Pancreas (tissue), 10 donors: ENCODE measurements around the gene ASB5. TPM values are rescaled to one million over a fixed set of nuclear protein-coding genes. Genes with fewer than 3 reads are reported as not detected.

Experiments used
- ATAC-seq, 4 donors: fragments of 200-7000 bp; cut with Tn5 transposase; one replicate each; pipeline versions ENCODE4 v1.8.0 to v1.9.1; 2020; ENCODE audit warnings: mild to moderate bottlenecking in 4 of 4, moderate library complexity in 4 of 4
- DNase-seq, 6 donors: peaks; one replicate each; pipeline ENCODE4 v3.0.0-alpha.2; 2020
- FAIRE-seq: peaks from 2 replicates; lab custom pipeline; 2012; peaks lifted over from hg19 to GRCh38; lab: Jason Lieb, UNC
- H3K27ac ChIP-seq, 4 donors: fragments of 200-600 bp; sonication (generic); 1 replicate in 3 of 4; 2 replicates in 1 of 4; pipeline versions ENCODE4 v1.5.0 to v1.8.0; 2020
- H3K27me3 ChIP-seq, 4 donors: fragments of 200-600 bp; one replicate each; pipeline ENCODE4 v1.8.0; 2021
- H3K36me3 ChIP-seq, 3 donors: fragments of 200-600 bp; sonication (generic) in 1 of 3; one replicate each; pipeline versions ENCODE4 v1.5.0 to v1.8.0; 2020 to 2021
- H3K4me1 ChIP-seq, 3 donors: fragments of 200-600 bp; one replicate each; pipeline ENCODE4 v1.8.0; 2021
- H3K4me3 ChIP-seq, 4 donors: fragments of 200-600 bp; sonication (generic) in 2 of 4; one replicate each; pipeline versions ENCODE4 v1.5.0 to v1.8.0; 2020 to 2021
- H3K9me3 ChIP-seq, 4 donors: fragments of 200-600 bp; one replicate each; pipeline ENCODE4 v1.8.0; 2021
- CTCF ChIP-seq, 4 donors: fragments of 200-600 bp; sonication (generic) in 3 of 4; IDR thresholded peaks; one replicate each; pipeline versions ENCODE4 v1.5.0 to v1.8.0; 2021; ENCODE audit warnings: antibody characterized with exemption in 4 of 4
- WGBS, 2 donors: extraction: QIAGEN DNeasy Blood & Tissue Kit; methylation state at CpG; one replicate each; pipeline ENCODE4 v1.1.7; 2013; 5-methylcytosine and 5-hydroxymethylcytosine counted together
- intact Hi-C, 3 donors: fragments of 100-400 bp; cut with DNase I; formaldehyde crosslinking; loops; one replicate each; pipeline versions ENCODE4 v1.11.1 to v1.14.2; 2022
- polyA plus RNA-seq, 2 donors: library from polyadenylated mRNA; stranded (reverse); fragments of 200-250 nt; gene quantifications; one replicate each; pipeline ENCODE4 v1.2.3, GENCODE V29; 2013
- total RNA-seq, 6 donors: library from RNA; stranded (reverse); fragmentation: NEBNext Ultra II Directional in 4 of 6; extraction: Animal tissue kit (Norgen Biotek cat#: 25700) in 4 of 6; gene quantifications; one replicate each; pipeline versions ENCODE4 v1.2.1 to v1.2.4, GENCODE V29; 2021 to 2023
- donor health status: healthy with polysubstance abuse.
- donor health status: DM: no; HTN: no; CAD: no; lungs with moderate emphysema.
- donor health status: DM: no; HTN: no; CAD: no.
- donor health status: control.
- donor health status: control.
- donor health status: Bipolar disorder and iron deficiency.
- donor health status: DM: yes; HTN: yes; CAD: no.
- donor health status: DM: no; HTN: no; CAD: no.
- donor health status: DM: no; HTN: no; CAD: no.
- donor health status: DM: yes; HTN: yes; CAD: no.

Gene ASB5
- total RNA-seq, result not detected
- polyA plus RNA-seq, result under 1 TPM; 0.08 to 0.38 TPM

DNA sequence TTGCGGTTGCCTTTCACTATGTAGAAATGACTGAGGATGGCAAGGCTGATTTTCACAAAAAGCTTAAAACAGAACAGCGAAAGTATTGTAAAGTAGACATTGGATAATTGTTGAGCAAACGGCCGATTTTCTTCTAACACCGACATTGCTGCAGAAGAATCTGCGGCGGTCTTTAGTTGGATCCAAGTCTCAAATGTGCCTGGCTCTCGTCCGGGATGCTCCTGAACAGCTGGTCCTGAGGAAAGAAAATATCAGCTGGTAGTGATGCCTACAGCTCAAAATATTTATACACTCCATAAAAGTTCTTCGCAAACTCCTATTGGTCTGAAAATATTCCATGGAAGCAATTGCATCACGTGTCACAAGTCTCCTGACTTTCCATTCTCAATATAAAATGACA lies at the start of gene ASB5:
Gene ASB5, minus strand, starts transcription at position 260 of the 400 bp plus-strand sequence. Its CDS starts 114 bp downstream, at position 146.
- no peaks in the 10 kb centered on the region for H3K9me3 ChIP-seq
- ATAC-seq (no peak), FAIRE-seq (no peak), DNase-seq (no peak)
- H3K27me3 ChIP-seq, result no peaks in the 10 kb centered on the region
- H3K4me3 ChIP-seq, result no peak within 1 kb of the TSS
- intact Hi-C loops, result no loop called here
- TF ChIP-seq CTCF (IDR thresholded peaks at IDR 0.05), result no peak
- 85 to 90% methylated on average over 11 of the region's 11 CpGs for WGBS, 2 donors
- no peaks in the 10 kb centered on the region for H3K36me3 ChIP-seq
- no peak within 1 kb of the TSS for H3K27ac ChIP-seq
- no peaks in the 10 kb centered on the region for H3K4me1 ChIP-seq

DNA sequence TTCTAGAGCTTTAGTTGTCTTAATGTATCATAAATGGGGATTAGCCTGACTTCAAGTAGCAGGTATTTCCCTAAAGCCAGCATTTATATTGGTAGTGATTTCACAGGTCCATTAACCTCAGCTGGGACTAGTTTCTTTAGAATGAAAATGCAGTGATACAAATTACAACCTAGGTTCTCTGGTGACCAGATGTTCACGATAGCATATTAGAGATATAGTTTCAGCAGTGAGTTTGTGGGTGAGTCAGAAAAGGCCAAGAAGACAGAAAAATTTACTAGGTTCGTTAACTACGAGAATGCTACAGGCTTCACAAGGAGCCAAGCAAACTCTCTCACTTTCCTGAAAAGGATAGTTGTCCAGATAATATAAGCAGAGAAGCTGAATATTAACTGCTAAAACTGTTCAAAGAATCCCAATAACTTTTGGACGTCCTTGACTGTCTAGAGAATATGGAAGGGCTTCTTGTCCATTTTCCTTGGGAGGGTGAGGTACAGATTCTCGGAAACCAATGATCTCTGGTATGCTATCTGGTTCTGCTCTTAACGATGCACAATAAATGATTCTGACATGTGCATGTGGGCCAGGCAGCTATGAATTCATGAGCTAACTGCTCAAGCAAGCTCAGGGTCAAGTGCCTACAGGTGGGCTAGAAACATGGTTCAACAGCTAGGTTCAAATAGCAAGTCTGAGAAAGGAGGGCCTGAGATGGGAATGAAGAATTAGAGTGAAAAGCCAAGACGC lies 44.7 kb upstream of the ASB5 start:
- no peak overlapping the region for H3K27ac ChIP-seq
- DNase-seq, result no peak
- ATAC-seq, result no peak
- H3K4me3 ChIP-seq, result no peak overlapping the region
- 76 to 84% methylated on average over 7 of the region's 7 CpGs for WGBS, 2 donors
- peaks cover 0 to 4% (median 0%) of the 10 kb centered on the region in 4 donors for H3K9me3 ChIP-seq
- H3K27me3 ChIP-seq, result no peaks in the 10 kb centered on the region
- FAIRE-seq, result no peak
- no peak for TF ChIP-seq CTCF (IDR thresholded peaks at IDR 0.05)
- intact Hi-C loops, result no loop called here
- no peaks in the 10 kb centered on the region for H3K36me3 ChIP-seq
- H3K4me1 ChIP-seq, result peaks cover 0 to 1% (median 0%) of the 10 kb centered on the region in 3 donors

GRCh38 chr4:176309772-176310171 lies 40.8 kb upstream of the ASB5 start:
- TF ChIP-seq CTCF (IDR thresholded peaks at IDR 0.05), result no peak

GRCh38 chr4:176309046-176309445 lies 40.0 kb upstream of the ASB5 start:
- Histone ChIP-seq H3K36me3 (no peaks in the 10 kb centered on the region), H3K27ac (no peak overlapping the region), H3K9me3 (no peaks in the 10 kb centered on the region), H3K4me1 (no peaks in the 10 kb centered on the region), H3K4me3 (no peak overlapping the region), H3K27me3 (no peaks in the 10 kb centered on the region)
- no peak for FAIRE-seq
- no peak for ATAC-seq
- DNase-seq, result no peak
- intact Hi-C loops, result no loop called here
- WGBS, 2 donors, result 76 to 90% methylated on average over 2 of the region's 2 CpGs
- no peak for TF ChIP-seq CTCF (IDR thresholded peaks at IDR 0.05)

More at GRCh38 chr4:176309772-176310171, 40.8 kb upstream of the ASB5 start:
- ATAC-seq (no peak), FAIRE-seq (no peak), DNase-seq (no peak)
- Histone ChIP-seq H3K27me3 (no peaks in the 10 kb centered on the region), H3K4me1 (no peaks in the 10 kb centered on the region), H3K27ac (no peak overlapping the region), H3K9me3 (no peaks in the 10 kb centered on the region), H3K36me3 (no peaks in the 10 kb centered on the region), H3K4me3 (no peak overlapping the region)
- intact Hi-C loops, result no loop called here

DNA sequence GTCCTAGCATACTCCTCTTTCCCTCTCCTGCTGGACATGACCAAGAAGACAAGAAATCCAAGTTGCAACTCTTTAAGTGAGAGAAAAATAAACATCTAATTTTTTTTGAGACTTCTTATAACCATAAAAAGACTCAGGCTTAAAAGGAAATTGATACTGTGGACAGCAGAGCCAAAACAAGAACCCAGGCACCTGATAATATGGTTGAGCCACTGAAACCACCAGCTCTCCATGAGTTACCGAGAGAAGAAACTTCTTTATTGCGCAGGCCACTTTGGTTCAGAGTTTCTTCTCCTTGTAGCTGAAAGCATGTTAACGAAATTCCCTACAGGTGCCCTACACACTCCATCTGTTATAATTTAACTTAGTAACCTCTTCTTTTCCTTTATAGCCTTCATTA lies 39.4 kb upstream of the ASB5 start:
- 88 to 90% methylated on average over 3 of the region's 3 CpGs for WGBS, 2 donors
- no peaks in the 10 kb centered on the region for H3K4me1 ChIP-seq
- no peak overlapping the region for H3K4me3 ChIP-seq
- intact Hi-C loops, result no loop called here
- FAIRE-seq, result no peak
- H3K27ac ChIP-seq, result no peak overlapping the region
- no peaks in the 10 kb centered on the region for H3K27me3 ChIP-seq
- no peak for TF ChIP-seq CTCF (IDR thresholded peaks at IDR 0.05)
- H3K36me3 ChIP-seq, result no peaks in the 10 kb centered on the region
- ATAC-seq, result no peak
- no peak for DNase-seq
- no peaks in the 10 kb centered on the region for H3K9me3 ChIP-seq
